H9 (cell line): ENCODE data around the gene ARMC12. TPM values are rescaled to one million over a fixed set of nuclear protein-coding genes. Genes with fewer than 3 reads are reported as not detected.

Experiments
- DNase-seq: peaks from one replicate; pipeline ENCODE4 v3.0.0-alpha.2; 2017
- H2AFZ ChIP-seq: one replicate; pipeline ENCODE4 v1.6.1; 2013; ENCODE audit warnings: mild to moderate bottlenecking, low read length, control low read depth, moderate library complexity
- H2AK5ac ChIP-seq: 2 replicates; pipeline ENCODE4 v1.6.1; 2013; ENCODE audit warnings: low read length, control low read depth, mixed read lengths; ENCODE audit not compliant: insufficient read length
- H2BK120ac ChIP-seq: one replicate; pipeline ENCODE4 v1.6.1; 2013; ENCODE audit warnings: low read depth, mild to moderate bottlenecking, low read length, control low read depth, inconsistent platforms; ENCODE audit not compliant: poor library complexity, severe bottlenecking
- H2BK12ac ChIP-seq: 2 replicates; pipeline ENCODE4 v1.6.1; 2013; ENCODE audit warnings: low read length, control low read depth, mixed read lengths, low read depth; ENCODE audit not compliant: insufficient read length
- H2BK15ac ChIP-seq: 2 replicates; pipeline ENCODE4 v1.6.1; 2013; ENCODE audit warnings: low read depth, low read length, control low read depth
- H2BK20ac ChIP-seq: one replicate; pipeline ENCODE4 v1.6.1; 2013; ENCODE audit warnings: low read depth, mild to moderate bottlenecking, low read length, control low read depth, inconsistent platforms; ENCODE audit not compliant: poor library complexity, severe bottlenecking
- H2BK5ac ChIP-seq: 2 replicates; pipeline ENCODE4 v1.6.1; 2013; ENCODE audit warnings: low read length, control low read depth, mixed read lengths; ENCODE audit not compliant: insufficient read length
- H3K14ac ChIP-seq: 2 replicates; pipeline ENCODE4 v1.6.1; 2013; ENCODE audit warnings: low read length, control low read depth; ENCODE audit not compliant: insufficient read depth
- H3K18ac ChIP-seq: 2 replicates; pipeline ENCODE4 v1.6.1; 2013; ENCODE audit warnings: low read depth, mild to moderate bottlenecking, mixed read lengths, low read length, control low read depth; ENCODE audit not compliant: insufficient read length
- H3K23ac ChIP-seq: 2 replicates; pipeline ENCODE4 v1.6.1; 2013; ENCODE audit warnings: low read length, control low read depth, mixed read lengths, low read depth; ENCODE audit not compliant: insufficient read length
- H3K23me2 ChIP-seq: 2 replicates; pipeline ENCODE4 v1.6.1; 2013; ENCODE audit warnings: low read depth, mild to moderate bottlenecking, mixed read lengths, low read length, control low read depth; ENCODE audit not compliant: insufficient read length, poor library complexity, severe bottlenecking
- H3K27ac ChIP-seq: 2 replicates; pipeline ENCODE4 v1.5.1; 2013; ENCODE audit warnings: low read length, control low read depth, mixed read lengths, low read depth; ENCODE audit not compliant: insufficient read length
- H3K27me3 ChIP-seq: 2 replicates; pipeline ENCODE4 v1.6.1; 2013; ENCODE audit warnings: low read length, control low read depth, inconsistent platforms; ENCODE audit not compliant: insufficient read depth
- H3K4ac ChIP-seq: 2 replicates; pipeline ENCODE4 v1.6.1; 2013; ENCODE audit warnings: low read depth, mild to moderate bottlenecking, control low read depth, inconsistent platforms, low read length, moderate library complexity
- H3K4me1 ChIP-seq: 2 replicates; pipeline ENCODE4 v1.6.1; 2013; ENCODE audit warnings: low read length, control low read depth, inconsistent platforms; ENCODE audit not compliant: insufficient read depth
- H3K4me2 ChIP-seq: 2 replicates; pipeline ENCODE4 v1.6.1; 2013; ENCODE audit warnings: low read length, control low read depth, mixed read lengths; ENCODE audit not compliant: insufficient read length, insufficient read depth
- H3K56ac ChIP-seq: 2 replicates; pipeline ENCODE4 v1.6.1; 2013; ENCODE audit warnings: low read depth, mild to moderate bottlenecking, mixed read lengths, low read length, control low read depth; ENCODE audit not compliant: insufficient read length
- H3K79me1 ChIP-seq: 2 replicates; pipeline ENCODE4 v1.6.1; 2013; ENCODE audit warnings: low read depth, mild to moderate bottlenecking, moderate library complexity, low read length, control low read depth, inconsistent platforms; ENCODE audit not compliant: insufficient read depth, poor library complexity, severe bottlenecking
- H3K79me2 ChIP-seq: 2 replicates; pipeline ENCODE4 v1.6.1; 2013; ENCODE audit warnings: low read length, control low read depth, inconsistent platforms; ENCODE audit not compliant: insufficient read depth
- H3K9ac ChIP-seq: 2 replicates; pipeline ENCODE4 v1.6.1; 2013; ENCODE audit warnings: low read length, control low read depth, mixed read lengths; ENCODE audit not compliant: insufficient read length; ENCODE audit errors: extremely low read depth
- H3K9me3 ChIP-seq: one replicate; pipeline ENCODE4 v1.6.1; 2013; ENCODE audit warnings: low read depth, low read length, inconsistent platforms; ENCODE audit not compliant: control insufficient read depth
- H3T11ph ChIP-seq: one replicate; pipeline ENCODE4 v1.6.1; 2013; ENCODE audit warnings: mild to moderate bottlenecking, low read length, control low read depth, inconsistent platforms
- H4K20me1 ChIP-seq: one replicate; pipeline ENCODE4 v1.6.1; 2013; ENCODE audit not compliant: control insufficient read depth, insufficient read length, insufficient read depth
- H4K5ac ChIP-seq: 2 replicates; pipeline ENCODE4 v1.6.1; 2013; ENCODE audit warnings: low read depth, mild to moderate bottlenecking, mixed read lengths, low read length, control low read depth; ENCODE audit not compliant: insufficient read length
- H4K8ac ChIP-seq: replicated peaks from 2 replicates; pipeline ENCODE4 v1.6.1; 2013; ENCODE audit warnings: low read length, control low read depth, mixed read lengths, low read depth; ENCODE audit not compliant: insufficient read length
- H4K91ac ChIP-seq: 2 replicates; pipeline ENCODE4 v1.6.1; 2013; ENCODE audit warnings: low read depth, mild to moderate bottlenecking, moderate library complexity, mixed read lengths, low read length, control low read depth; ENCODE audit not compliant: insufficient read length
- H3K27ac Mint-ChIP-seq, 3 experiments: 2 replicates in 2 of 3; 3 replicates in 1 of 3; pipeline ENCODE4 v1.8.0; 2020 to 2021; ENCODE audit warnings: mixed read lengths in 3 of 3, mild to moderate bottlenecking in 1 of 3, moderate library complexity in 1 of 3
- H3K27me3 Mint-ChIP-seq: 2 replicates; pipeline ENCODE4 v1.8.0; 2021; ENCODE audit warnings: low read depth, mild to moderate bottlenecking, moderate library complexity, mixed read lengths
- H3K36me3 Mint-ChIP-seq, 3 experiments: 2 replicates in 2 of 3; 3 replicates in 1 of 3; pipeline ENCODE4 v1.8.0; 2020 to 2021; ENCODE audit warnings: low read depth in 3 of 3, mixed read lengths in 3 of 3; ENCODE audit not compliant: insufficient read depth in 1 of 3
- H3K4me1 Mint-ChIP-seq, 2 experiments: 2 replicates each; pipeline ENCODE4 v1.8.0; 2020; ENCODE audit warnings: mixed read lengths in 2 of 2
- H3K4me3 Mint-ChIP-seq, 2 experiments: 2 replicates in 1 of 2; 3 replicates in 1 of 2; pipeline ENCODE4 v1.8.0; 2020 to 2021; ENCODE audit warnings: mild to moderate bottlenecking in 2 of 2, mixed read lengths in 2 of 2, moderate library complexity in 1 of 2
- H3K9me3 Mint-ChIP-seq, 2 experiments: 2 replicates in 1 of 2; 3 replicates in 1 of 2; pipeline ENCODE4 v1.8.0; 2020; ENCODE audit warnings: mild to moderate bottlenecking in 2 of 2, mixed read lengths in 2 of 2, moderate library complexity in 1 of 2
- CTCF ChIP-seq: fragments of 200-600 bp; sonication (generic); conservative IDR thresholded peaks from 3 replicates; pipeline ENCODE4 v1.8.0; 2021; ENCODE audit warnings: antibody characterized with exemption, mild to moderate bottlenecking
- WGBS: extraction: QIAGEN DNeasy Blood & Tissue Kit; methylation state at CpG from one replicate; pipeline ENCODE4 v1.1.7; 2013; ENCODE audit warnings: missing lambda C conversion rate, low lambda C conversion rate, mixed read lengths; ENCODE audit not compliant: insufficient read length; ENCODE audit errors: extremely low coverage; 5-methylcytosine and 5-hydroxymethylcytosine counted together
- total RNA-seq: library from RNA; stranded (reverse); gene quantifications from 2 replicates; pipeline ENCODE4 v1.2.1, GENCODE V29; 2021

Gene ARMC12
- total RNA-seq, 1 experiment from 2014 or later = 1.7 TPM

DNA sequence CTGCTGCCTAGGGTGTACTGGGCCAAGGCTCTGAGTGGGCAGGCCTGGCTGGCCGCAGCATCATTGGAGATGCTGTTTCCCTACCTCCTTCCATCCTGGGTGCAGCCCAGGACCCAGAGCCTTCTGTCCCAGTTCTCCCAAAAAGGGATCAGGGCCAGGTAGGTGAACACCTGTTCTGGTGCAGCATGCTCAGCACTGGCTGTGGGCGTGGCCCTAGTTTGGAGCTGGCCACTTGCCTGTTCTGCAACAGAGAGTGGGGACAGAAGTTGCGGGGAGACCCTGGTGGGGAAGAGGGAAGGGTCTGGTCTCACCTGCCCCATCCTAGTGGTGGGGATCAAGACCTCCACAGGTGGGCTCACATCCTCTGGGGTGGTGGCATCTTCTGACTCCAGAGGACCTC, 1.4 kb upstream of the ARMC12 start:
- Histone ChIP-seq H3K4ac (no peak overlapping the region), H3K9ac (no peak overlapping the region)
- no CpG with 5 or more reads among the region's 3 CpGs for WGBS

More for the DNA sequence above, 1.4 kb upstream of the ARMC12 start:
- H3K4me2 ChIP-seq = no peak overlapping the region
- H4K5ac ChIP-seq = no peak overlapping the region
- Mint-ChIP-seq H3K4me1 (peaks cover 62% of the 10 kb centered on the region in 2 experiments), H3K9me3 (no peaks in the 10 kb centered on the region), H3K36me3 (no peaks in the 10 kb centered on the region), H3K27me3 (no peaks in the 10 kb centered on the region), H3K27ac (no peak overlapping the region; a peak in 1 of 7 replicates), H3K4me3 (no peak overlapping the region)
- H2BK15ac ChIP-seq = no peak overlapping the region; the same call in 1 of the 2 replicates
- peaks cover 3% of the 10 kb centered on the region for H3K23me2 ChIP-seq
- H2BK20ac ChIP-seq = no peak overlapping the region
- H4K91ac ChIP-seq = no peak overlapping the region
- peaks cover 10% of the 10 kb centered on the region for H3K4me1 ChIP-seq
- no peak overlapping the region for H2BK12ac ChIP-seq
- no peak overlapping the region for H2BK120ac ChIP-seq
- no peaks in the 10 kb centered on the region for H3K27me3 ChIP-seq
- H3K9me3 ChIP-seq = no peaks in the 10 kb centered on the region
- no peak overlapping the region for H3K56ac ChIP-seq
- H4K8ac ChIP-seq = no peak overlapping the region
- no peak overlapping the region for H3K27ac ChIP-seq
- no peak for TF ChIP-seq CTCF
- DNase-seq = no peak
- no peak overlapping the region for H3K23ac ChIP-seq
- no peaks in the 10 kb centered on the region for H3K79me2 ChIP-seq
- no peak overlapping the region for H2BK5ac ChIP-seq
- no peaks in the 10 kb centered on the region for H4K20me1 ChIP-seq
- no peak overlapping the region for H3K14ac ChIP-seq
- no peak overlapping the region for H3K18ac ChIP-seq
- no peak overlapping the region for H2AK5ac ChIP-seq
- no peaks in the 10 kb centered on the region for H3K79me1 ChIP-seq
- H3T11ph ChIP-seq = no peak overlapping the region
- H2AFZ ChIP-seq = no peak overlapping the region
